Astrocyte (in vitro differentiated cells and primary cell): ENCODE data around the gene SVEP1. TPM values are rescaled to one million over a fixed set of nuclear protein-coding genes. Genes with fewer than 3 reads are reported as not detected.

Experiments used
- DNase-seq: peaks from one replicate; pipeline ENCODE4 v3.0.0-alpha.2; 2010; ENCODE audit warnings: low read depth
- FAIRE-seq: peaks from 2 replicates; lab custom pipeline; 2011; peaks lifted over from hg19 to GRCh38; lab: Jason Lieb, UNC
- H2AFZ ChIP-seq: 2 replicates; pipeline ENCODE4 v1.6.0; 2012; ENCODE audit warnings: low read depth, low read length, inconsistent platforms
- H3K27ac ChIP-seq: 2 replicates; pipeline ENCODE4 v1.5.1; 2011; ENCODE audit warnings: low read depth, low read length, inconsistent platforms
- H3K27me3 ChIP-seq: 2 replicates; pipeline ENCODE4 v1.6.0; 2011; ENCODE audit warnings: low read length, inconsistent platforms; ENCODE audit not compliant: insufficient read depth
- H3K36me3 ChIP-seq: 2 replicates; pipeline ENCODE4 v1.5.1; 2011; ENCODE audit warnings: low read length, inconsistent platforms; ENCODE audit not compliant: insufficient read depth
- H3K4me1 ChIP-seq: 2 replicates; pipeline ENCODE4 v1.5.1; 2011; ENCODE audit warnings: low read length, inconsistent platforms; ENCODE audit not compliant: insufficient read depth
- H3K4me2 ChIP-seq: 2 replicates; pipeline ENCODE4 v1.6.0; 2012; ENCODE audit warnings: low read length, inconsistent platforms
- H3K4me3 ChIP-seq: 2 replicates; pipeline ENCODE4 v1.5.1; 2011; ENCODE audit warnings: low read depth, mild to moderate bottlenecking, low read length, inconsistent platforms; ENCODE audit not compliant: insufficient read depth
- H3K79me2 ChIP-seq: 2 replicates; pipeline ENCODE4 v1.6.0; 2012; ENCODE audit warnings: mild to moderate bottlenecking, low read length, inconsistent platforms; ENCODE audit not compliant: insufficient read depth
- H3K9ac ChIP-seq: 2 replicates; pipeline ENCODE4 v1.6.0; 2012; ENCODE audit warnings: mild to moderate bottlenecking, low read length, inconsistent platforms
- H3K9me3 ChIP-seq: 2 replicates; pipeline ENCODE4 v1.5.1; 2012; ENCODE audit warnings: low read depth, mild to moderate bottlenecking, low read length, inconsistent platforms; ENCODE audit not compliant: insufficient read depth
- H4K20me1 ChIP-seq: 2 replicates; pipeline ENCODE4 v1.6.0; 2012; ENCODE audit warnings: low read length, inconsistent platforms; ENCODE audit not compliant: insufficient read depth
- H3K27ac Mint-ChIP-seq: one replicate; pipeline ENCODE4 v1.8.0; 2021; ENCODE audit warnings: mild to moderate bottlenecking, mixed read lengths; ENCODE audit not compliant: unreplicated experiment
- H3K27me3 Mint-ChIP-seq: one replicate; pipeline ENCODE4 v1.8.0; 2021; ENCODE audit warnings: low read depth, mixed read lengths; ENCODE audit not compliant: unreplicated experiment
- H3K36me3 Mint-ChIP-seq: one replicate; pipeline ENCODE4 v1.8.0; 2021; ENCODE audit warnings: low read depth, mixed read lengths; ENCODE audit not compliant: unreplicated experiment
- H3K4me1 Mint-ChIP-seq: one replicate; pipeline ENCODE4 v1.8.0; 2021; ENCODE audit warnings: low read depth, mixed read lengths; ENCODE audit not compliant: unreplicated experiment
- H3K4me3 Mint-ChIP-seq: one replicate; pipeline ENCODE4 v1.8.0; 2021; ENCODE audit warnings: mild to moderate bottlenecking, moderate library complexity, mixed read lengths; ENCODE audit not compliant: unreplicated experiment
- H3K9me3 Mint-ChIP-seq: one replicate; pipeline ENCODE4 v1.8.0; 2021; ENCODE audit warnings: mild to moderate bottlenecking, mixed read lengths; ENCODE audit not compliant: unreplicated experiment
- CTCF ChIP-seq: IDR thresholded peaks from 2 replicates; pipeline ENCODE4 v1.5.1; 2011; ENCODE audit warnings: low read depth, mild to moderate bottlenecking, inconsistent platforms, low read length, moderate library complexity; ENCODE audit not compliant: insufficient read depth
- EZH2 ChIP-seq: IDR thresholded peaks from 2 replicates; pipeline ENCODE4 v1.6.1; 2012; ENCODE audit warnings: mild to moderate bottlenecking, low read length, inconsistent platforms; ENCODE audit not compliant: insufficient read depth
- total RNA-seq: library from RNA; stranded (reverse); gene quantifications from 2 replicates; pipeline ENCODE4 v1.2.1, GENCODE V29; 2021

The SVEP1 gene
- total RNA-seq, 1 donor from 2014 or later: 1.1 TPM

GRCh38 chr9:110479481-110479880 is 100.1 kb downstream of the SVEP1 start:
- no peak overlapping the region for H3K27ac ChIP-seq
- no peak overlapping the region for H3K4me2 ChIP-seq
- H3K36me3 Mint-ChIP-seq: no peaks in the 10 kb centered on the region
- no peak overlapping the region for H3K4me3 ChIP-seq
- TF ChIP-seq CTCF: no peak
- TF ChIP-seq EZH2: no peak
- H3K27me3 Mint-ChIP-seq: peaks cover 5% of the 10 kb centered on the region
- DNase-seq (no peak), FAIRE-seq (no peak)
- no peak overlapping the region for H2AFZ ChIP-seq
- no peak overlapping the region for H3K4me3 Mint-ChIP-seq
- H3K36me3 ChIP-seq: no peaks in the 10 kb centered on the region
- no peaks in the 10 kb centered on the region for H3K4me1 Mint-ChIP-seq
- H3K27ac Mint-ChIP-seq: no peak overlapping the region
- H3K9me3 Mint-ChIP-seq: peaks cover 4% of the 10 kb centered on the region
- no peaks in the 10 kb centered on the region for H3K27me3 ChIP-seq
- H3K9me3 ChIP-seq: no peaks in the 10 kb centered on the region
- H3K9ac ChIP-seq: no peak overlapping the region
- no peaks in the 10 kb centered on the region for H3K79me2 ChIP-seq
- H3K4me1 ChIP-seq: no peaks in the 10 kb centered on the region
- H4K20me1 ChIP-seq: no peaks in the 10 kb centered on the region

- no peak for TF ChIP-seq CTCF
- no peak for TF ChIP-seq EZH2
- Mint-ChIP-seq H3K4me1 (no peaks in the 10 kb centered on the region), H3K36me3 (no peaks in the 10 kb centered on the region), H3K27me3 (no peaks in the 10 kb centered on the region), H3K4me3 (no peak overlapping the region), H3K9me3 (no peaks in the 10 kb centered on the region), H3K27ac (no peak overlapping the region)
- Histone ChIP-seq H3K4me1 (no peaks in the 10 kb centered on the region), H2AFZ (no peak overlapping the region), H3K36me3 (no peaks in the 10 kb centered on the region), H3K27ac (no peak overlapping the region), H3K4me3 (no peak overlapping the region), H3K9ac (no peak overlapping the region), H4K20me1 (no peaks in the 10 kb centered on the region), H3K79me2 (no peaks in the 10 kb centered on the region), H3K9me3 (no peaks in the 10 kb centered on the region), H3K27me3 (no peaks in the 10 kb centered on the region), H3K4me2 (no peak overlapping the region)
- FAIRE-seq (no peak), DNase-seq (no peak)
Observed at GRCh38 chr9:110476251-110476650, 103.3 kb downstream of the SVEP1 start.

- H3K4me3 ChIP-seq: no peak overlapping the region
- no peak overlapping the region for H3K27ac ChIP-seq
- Mint-ChIP-seq H3K9me3 (no peaks in the 10 kb centered on the region), H3K4me1 (no peaks in the 10 kb centered on the region), H3K36me3 (no peaks in the 10 kb centered on the region), H3K27me3 (no peaks in the 10 kb centered on the region), H3K4me3 (no peak overlapping the region), H3K27ac (no peak overlapping the region)
- H3K9me3 ChIP-seq: no peaks in the 10 kb centered on the region
- H3K27me3 ChIP-seq: no peaks in the 10 kb centered on the region
- no peaks in the 10 kb centered on the region for H3K36me3 ChIP-seq
- no peaks in the 10 kb centered on the region for H3K79me2 ChIP-seq
- no peaks in the 10 kb centered on the region for H4K20me1 ChIP-seq
- H3K9ac ChIP-seq: no peak overlapping the region
- TF ChIP-seq EZH2: no peak
- no peak for TF ChIP-seq CTCF
- FAIRE-seq: no peak
- H3K4me1 ChIP-seq: no peaks in the 10 kb centered on the region
- no peak overlapping the region for H2AFZ ChIP-seq
- DNase-seq: no peak
- no peak overlapping the region for H3K4me2 ChIP-seq
Observed at GRCh38 chr9:110472111-110472510, 107.4 kb downstream of the SVEP1 start.
